HT1080 (cell line): ENCODE results near the gene NT5DC4. TPM values are rescaled to one million over a fixed set of nuclear protein-coding genes. Genes with fewer than 3 reads are reported as not detected.

Experiments used
- DNase-seq: peaks from one replicate; pipeline ENCODE4 v3.0.0-alpha.2; 2015; ENCODE audit warnings: low read depth
- total RNA-seq: library from RNA; depleted of rRNA; stranded (reverse); fragments of >200 nt; shearing (Covaris generic); gene quantifications from 2 replicates; pipeline ENCODE4 v1.2.3, GENCODE V29; 2014

Gene NT5DC4
- total RNA-seq, 1 experiment from 2014 or later, result not detected

GRCh38 chr2:112752667-112753066 lies 31.8 kb downstream of the NT5DC4 start:
- DNase-seq, result no peak

GRCh38 chr2:112754564-112754963 lies 33.7 kb downstream of the NT5DC4 start:
- no peak for DNase-seq

GRCh38 chr2:112755444-112755843 lies 34.6 kb downstream of the NT5DC4 start:
- DNase-seq, result no peak

GRCh38 chr2:112756207-112756606 lies 35.4 kb downstream of the NT5DC4 start:
- no peak for DNase-seq

- no peak for DNase-seq
Observed at GRCh38 chr2:112757265-112757664, 36.4 kb downstream of the NT5DC4 start.

- DNase-seq, result no peak
Observed at GRCh38 chr2:112758711-112759110, 37.9 kb downstream of the NT5DC4 start.

- DNase-seq, result no peak
Observed at GRCh38 chr2:112760149-112760548, 39.3 kb downstream of the NT5DC4 start.

GRCh38 chr2:112762276-112762675 lies 41.5 kb downstream of the NT5DC4 start:
- DNase-seq, result no peak

- DNase-seq, result peak; percentile 99
Observed at GRCh38 chr2:112764071-112765044, 43.5 kb downstream of the NT5DC4 start, which contains the start of gene CKAP2L. CKAP2L (minus strand) TSS chr2:112764609; CDS start chr2:112764598, 11 bp downstream.

GRCh38 chr2:112765251-112765650 lies 44.4 kb downstream of the NT5DC4 start:
- DNase-seq, result no peak

GRCh38 chr2:112767693-112768330 lies 47.0 kb downstream of the NT5DC4 start:
- peak; percentile 37 for DNase-seq

- DNase-seq, result peak; percentile 19
Observed at GRCh38 chr2:112768432-112768831, 47.6 kb downstream of the NT5DC4 start.

- DNase-seq, result no peak
Observed at GRCh38 chr2:112772322-112772721, 51.5 kb downstream of the NT5DC4 start.

- no peak for DNase-seq
Observed at GRCh38 chr2:112772911-112773475, 52.2 kb downstream of the NT5DC4 start.

GRCh38 chr2:112773556-112773955 lies 52.7 kb downstream of the NT5DC4 start:
- no peak for DNase-seq

- DNase-seq, result no peak
Observed at GRCh38 chr2:112774536-112775285, 53.9 kb downstream of the NT5DC4 start.

GRCh38 chr2:112776113-112776512 lies 55.3 kb downstream of the NT5DC4 start:
- DNase-seq, result no peak

GRCh38 chr2:112777036-112777435 lies 56.2 kb downstream of the NT5DC4 start:
- DNase-seq, result no peak

- DNase-seq, result no peak
Observed at GRCh38 chr2:112779598-112779997, 58.8 kb downstream of the NT5DC4 start.

GRCh38 chr2:112782234-112782799 lies 61.5 kb downstream of the NT5DC4 start:
- no peak for DNase-seq

GRCh38 chr2:112783187-112783714 lies 62.4 kb downstream of the NT5DC4 start:
- DNase-seq, result no peak
